GM12875 (cell line): ENCODE measurements around the gene SPINK8.
"Not testable (repeated sequence)": the region's sequence is repeated elsewhere in the genome, so short reads cannot be mapped to it uniquely, and the experiment has no call there.

Experiments used
- H3K4me3 ChIP-seq: one replicate; pipeline ENCODE4 v1.5.1; 2011; ENCODE audit warnings: low read depth, low read length, control low read depth
- CTCF ChIP-seq: IDR thresholded peaks from 2 replicates; pipeline ENCODE4 v1.5.1; 2011; ENCODE audit warnings: low read depth, mild to moderate bottlenecking, control low read depth, inconsistent platforms, low read length, moderate library complexity, borderline replicate concordance; ENCODE audit not compliant: insufficient read depth

Gene SPINK8

GRCh38 chr3:48333346-48334245 lies at the start of gene SPINK8:
Gene SPINK8 (minus strand): TSS chr3:48333661. CDS start chr3:48328341, 5,320 bp downstream.
- not testable (repeated sequence) for H3K4me3 ChIP-seq

- no peak overlapping the region for H3K4me3 ChIP-seq
- TF ChIP-seq CTCF, result no peak
These were observed 39.5 kb upstream of the SPINK8 start for GRCh38 chr3:48372862-48373435.

GRCh38 chr3:48372377-48372770 lies 38.9 kb upstream of the SPINK8 start:
- no peak overlapping the region for H3K4me3 ChIP-seq
- no peak for TF ChIP-seq CTCF

- no peak within 1 kb of the TSS for H3K4me3 ChIP-seq
- no peak for TF ChIP-seq CTCF
These were observed 38.4 kb upstream of the SPINK8 start, which contains the start of gene FBXW12 for GRCh38 chr3:48371651-48372376. Gene FBXW12 (plus strand): TSS chr3:48372219. CDS start chr3:48372768, 549 bp downstream.

GRCh38 chr3:48370333-48370713 lies 36.9 kb upstream of the SPINK8 start:
- TF ChIP-seq CTCF, result no peak
- no peak overlapping the region for H3K4me3 ChIP-seq

GRCh38 chr3:48369693-48370332 lies 36.4 kb upstream of the SPINK8 start:
- H3K4me3 ChIP-seq, result no peak overlapping the region
- TF ChIP-seq CTCF, result no peak

- TF ChIP-seq CTCF, result no peak
These were observed 33.7 kb upstream of the SPINK8 start for GRCh38 chr3:48367201-48367600.

More at GRCh38 chr3:48367201-48367600, 33.7 kb upstream of the SPINK8 start:
- H3K4me3 ChIP-seq, result no peak overlapping the region
